Activated T-cell treated with anti-CD3 and anti-CD28 coated beads for 1 hour (primary cell): ENCODE data around the gene SWI5.

ENCODE experiments used
- DNase-seq: peaks from one replicate; pipeline ENCODE4 v3.0.0-alpha.2; 2020; ENCODE audit warnings: low read depth

Gene SWI5

DNA sequence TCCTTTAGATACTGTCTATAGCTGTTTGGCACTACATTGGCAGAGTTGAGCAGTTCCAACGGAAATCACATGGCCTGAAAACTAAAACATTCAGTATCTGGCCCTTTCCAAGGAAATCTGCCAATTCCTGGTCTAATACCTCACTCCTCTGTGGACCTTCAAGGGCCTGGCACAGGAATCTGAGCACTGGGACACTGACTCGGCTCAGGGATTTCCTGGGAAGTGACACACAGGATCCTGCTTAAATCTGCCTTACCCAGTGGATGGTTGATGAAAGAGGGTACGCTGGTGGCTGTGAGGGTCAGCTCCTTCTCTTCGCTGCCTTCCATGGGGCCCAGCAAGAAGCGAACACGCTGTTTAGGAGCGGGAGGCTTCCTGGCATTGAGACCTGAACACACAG, 45.3 kb downstream of the SWI5 start:
- DNase-seq: no peak

DNA sequence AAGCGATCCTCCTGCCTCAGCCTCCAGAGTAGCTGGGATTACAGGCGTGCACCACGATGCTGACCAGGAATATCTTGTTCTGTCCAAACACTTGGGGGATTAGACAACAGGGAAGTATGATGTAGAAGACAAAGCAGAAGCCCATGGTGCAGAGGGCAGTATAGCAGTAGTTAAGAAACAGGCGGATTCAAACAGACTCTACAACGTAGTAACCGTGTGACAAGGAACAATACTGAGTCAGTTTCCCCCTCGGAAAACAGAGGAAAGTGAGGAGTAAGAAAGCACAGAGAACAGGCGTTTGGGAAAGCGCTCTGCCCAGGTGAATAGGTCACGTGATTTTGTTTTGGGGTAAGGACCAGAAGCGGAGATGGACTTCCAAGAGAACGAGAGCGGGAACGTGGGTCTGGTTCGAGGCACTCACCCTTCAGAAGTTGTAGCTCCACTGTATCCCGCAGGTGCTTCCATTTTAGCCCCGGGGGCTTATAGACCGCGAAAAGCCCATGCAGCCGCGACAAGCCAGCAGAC, 45.9 kb downstream of the SWI5 start:
- DNase-seq: no peak

DNA sequence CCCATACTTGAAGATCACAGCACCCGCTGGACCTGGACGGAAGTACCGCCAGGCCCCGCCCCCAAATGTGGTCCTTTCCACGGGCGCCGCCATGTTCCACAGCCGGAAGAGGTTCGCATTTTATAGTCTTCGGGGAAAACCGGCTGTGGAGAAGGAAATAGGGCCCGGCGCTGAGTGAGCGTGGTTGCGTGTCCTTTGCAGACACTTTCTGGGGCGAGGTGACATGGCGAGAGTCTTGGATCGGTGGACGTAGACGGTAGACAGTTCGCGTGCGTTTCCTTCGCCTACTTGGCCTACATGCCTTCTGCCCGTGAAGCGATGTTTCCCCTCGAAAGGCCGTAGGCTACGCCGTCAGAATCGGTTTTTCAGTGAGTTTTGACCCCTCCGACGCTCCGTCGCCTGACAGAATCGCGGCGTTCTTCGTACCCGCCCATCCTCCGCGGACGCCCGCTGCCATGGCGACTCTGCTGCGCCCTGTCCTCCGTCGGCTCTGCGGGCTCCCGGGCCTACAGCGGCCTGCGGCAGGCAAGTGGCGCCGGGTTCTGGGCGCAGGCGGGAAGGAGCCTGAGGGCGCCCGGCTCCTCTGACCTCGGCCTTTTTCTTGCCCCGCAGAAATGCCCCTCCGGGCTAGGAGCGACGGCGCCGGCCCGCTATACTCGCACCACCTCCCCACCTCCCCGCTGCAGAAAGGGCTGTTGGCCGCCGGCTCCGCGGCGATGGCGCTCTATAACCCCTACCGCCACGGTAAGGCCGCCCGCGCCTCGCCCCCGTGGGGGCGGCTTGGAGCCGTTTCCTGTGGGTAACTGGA, 46.5 kb downstream of the SWI5 start, which contains the start of the genes COQ4 and TRUB2:
COQ4 (plus strand) TSS at position 436 of the 808 bp plus-strand sequence; CDS start at position 456, 20 bp downstream.
TRUB2 (minus strand) TSS at position 44 of the 808 bp plus-strand sequence; CDS start at position 5, 39 bp downstream.
- DNase-seq: peak; percentile 89

DNA sequence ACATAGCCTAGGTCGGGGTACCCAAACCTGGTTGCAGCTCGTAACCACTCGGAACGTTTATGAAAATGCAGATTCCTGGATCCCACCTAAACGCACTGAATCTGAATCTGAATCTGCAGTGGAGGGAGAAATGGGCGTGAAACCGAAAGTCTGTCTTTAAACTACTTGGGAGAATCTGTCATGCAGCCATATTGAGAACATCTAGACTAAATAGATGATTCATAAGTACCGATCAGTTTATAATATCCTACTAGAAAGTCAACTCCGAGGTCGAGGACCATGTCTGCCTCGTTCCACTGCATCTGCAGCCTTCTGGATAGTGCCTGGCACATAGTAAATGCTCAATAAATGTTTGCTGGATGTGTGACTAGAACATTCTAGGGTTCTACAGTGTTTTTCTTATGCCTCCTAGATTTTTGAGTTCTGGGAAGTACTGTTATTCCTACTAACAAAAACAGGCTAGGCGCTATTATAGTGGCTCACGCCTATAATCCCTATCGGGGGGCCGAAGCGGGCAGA, 47.2 kb downstream of the SWI5 start:
- no peak for DNase-seq

DNA sequence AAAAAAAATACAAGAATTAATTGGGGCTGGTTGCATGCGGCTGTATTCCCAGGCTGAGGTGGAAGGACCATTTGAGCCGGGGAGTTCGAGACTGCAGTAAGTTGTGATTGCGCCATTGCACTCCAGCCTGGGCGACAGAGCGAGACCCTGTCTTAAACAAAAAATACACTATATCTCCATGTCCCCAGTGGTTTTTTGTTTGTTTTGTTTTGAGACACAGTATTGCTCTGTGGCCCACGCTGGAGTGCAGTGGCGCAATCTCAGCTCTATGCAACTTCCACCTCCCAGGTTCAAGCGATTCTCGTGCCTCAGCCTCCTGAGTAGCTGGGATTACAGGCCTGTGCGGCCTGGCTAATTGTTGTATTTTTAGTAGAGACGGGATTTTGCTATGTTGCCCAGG, 47.7 kb downstream of the SWI5 start:
- no peak for DNase-seq

DNA sequence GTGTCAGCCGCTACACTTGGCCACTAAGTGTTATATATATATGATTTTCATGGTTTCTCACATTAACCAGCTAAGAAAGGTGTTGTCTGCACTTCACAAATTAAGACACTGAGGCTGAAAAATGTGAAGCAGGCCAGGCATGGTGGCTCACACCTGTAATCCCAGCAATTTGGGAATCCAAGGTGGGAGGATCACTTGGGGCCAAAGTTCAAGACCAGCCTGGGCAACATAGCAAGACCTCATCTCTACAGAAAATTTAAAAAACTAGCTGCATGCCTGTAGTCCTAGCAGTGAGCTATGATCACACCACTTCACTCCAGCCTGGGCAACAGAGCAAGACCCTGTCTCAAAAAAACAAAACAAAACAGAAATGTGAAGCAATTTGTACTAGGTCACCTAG, 48.3 kb downstream of the SWI5 start:
- no peak for DNase-seq

DNA sequence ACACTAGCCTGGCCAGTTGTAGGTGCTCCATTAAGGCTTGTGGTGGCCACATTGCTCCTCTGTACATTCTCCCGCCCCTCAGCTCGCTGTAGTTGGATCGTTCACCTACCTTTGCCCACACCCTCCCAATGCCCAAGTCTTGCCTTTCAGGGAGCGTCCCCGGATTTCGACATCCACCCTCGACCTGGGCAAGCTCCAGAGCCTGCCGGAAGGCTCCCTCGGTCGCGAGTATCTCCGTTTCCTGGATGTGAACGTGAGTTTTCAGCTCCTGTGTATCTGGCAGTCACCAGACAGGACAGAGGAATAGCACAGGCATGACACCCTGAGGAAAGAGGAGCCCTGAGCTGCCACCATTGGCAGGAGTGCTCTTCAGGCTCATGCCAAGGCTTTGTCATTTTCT, 49.6 kb downstream of the SWI5 start:
- DNase-seq: no peak

DNA sequence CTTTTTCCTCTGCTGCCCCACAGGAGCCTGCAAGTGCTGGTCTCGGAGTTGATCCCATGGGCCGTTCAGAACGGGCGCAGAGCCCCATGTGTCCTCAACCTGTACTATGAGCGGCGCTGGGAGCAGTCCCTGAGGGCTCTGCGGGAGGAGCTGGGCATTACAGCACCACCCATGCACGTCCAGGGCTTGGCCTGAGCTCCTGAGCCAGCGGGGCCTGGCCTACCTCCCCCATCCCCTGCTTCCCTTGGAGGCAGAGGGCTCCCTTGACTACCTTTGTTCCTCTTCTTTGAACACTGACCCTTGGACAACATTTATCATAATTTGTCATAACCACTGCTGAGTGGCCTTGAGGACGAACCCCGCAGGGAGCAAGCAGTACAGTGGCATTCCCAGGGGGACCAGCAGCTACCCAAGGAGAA, 57.4 kb downstream of the SWI5 start:
- no peak for DNase-seq

DNA sequence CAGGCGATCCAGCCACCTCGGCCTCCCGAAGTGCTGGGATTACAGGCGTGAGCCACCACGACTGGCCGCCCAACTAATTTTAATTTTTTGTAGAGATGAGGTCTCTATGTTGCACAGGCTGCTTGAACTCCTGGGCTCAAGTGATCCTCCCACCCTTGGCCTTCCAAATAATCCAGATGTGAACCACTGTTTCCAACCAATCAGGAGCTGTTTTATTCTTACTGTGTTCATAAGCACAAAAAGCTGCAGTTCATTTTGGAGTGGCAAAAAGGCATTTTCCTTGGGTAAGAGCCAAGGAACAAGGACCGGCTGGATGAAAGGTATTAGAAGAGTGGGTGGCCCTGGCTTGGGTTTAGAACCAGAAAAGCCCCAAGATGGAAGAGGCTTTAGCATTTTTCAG, 59.1 kb downstream of the SWI5 start:
- DNase-seq: no peak

DNA sequence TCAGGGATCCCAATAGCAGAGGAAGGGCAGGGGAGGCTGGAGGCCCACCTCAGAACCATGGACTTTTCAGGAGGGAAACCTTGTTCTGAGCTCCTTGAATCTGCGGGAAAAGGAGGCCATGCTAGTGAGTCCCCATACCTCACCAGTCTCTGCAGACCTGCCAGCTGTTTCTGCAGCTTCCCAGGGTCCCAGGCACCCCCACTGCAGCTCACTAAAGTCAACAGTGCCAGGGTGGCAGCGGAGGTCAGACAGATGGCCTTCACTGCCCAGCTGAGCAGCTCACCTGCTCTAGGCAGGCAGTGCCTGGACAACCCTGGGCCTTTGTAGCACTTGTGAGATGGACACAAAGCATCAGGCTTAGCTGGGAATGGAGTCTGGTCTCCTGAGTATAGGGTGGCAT, 59.8 kb downstream of the SWI5 start:
- DNase-seq: no peak

DNA sequence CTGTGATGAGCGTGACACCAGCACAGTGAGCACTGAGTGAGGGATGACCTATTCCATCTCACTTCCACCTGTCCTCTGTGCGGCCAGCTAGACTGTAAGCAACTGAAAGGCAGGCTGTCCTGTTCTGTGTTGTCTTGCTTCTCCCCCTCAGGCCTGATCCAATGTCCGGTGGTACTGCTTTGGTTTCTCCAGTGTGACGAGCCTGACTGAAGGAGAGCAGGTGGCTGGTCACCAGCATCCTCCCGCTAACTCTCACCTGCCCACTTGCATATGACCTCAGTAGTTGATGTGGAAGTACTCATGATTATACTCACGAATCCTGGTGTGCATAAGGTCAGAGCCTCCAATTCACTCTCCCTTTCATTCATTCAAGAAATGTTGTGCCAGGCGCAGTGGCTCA, 61.9 kb downstream of the SWI5 start:
- DNase-seq: no peak
